Omental fat pad (tissue), 4 donors: Measurements from ENCODE around the gene ZNF787. TPM values are rescaled to one million over a fixed set of nuclear protein-coding genes. Genes with fewer than 3 reads are reported as not detected.
A peak's percentile ranks its signal among the peaks of the same experiment; 100 is the strongest.

Experiments
- ATAC-seq: fragments of 150-250 bp; one replicate; pipeline ENCODE4 v1.9.1; 2016; ENCODE audit warnings: mild to moderate bottlenecking, moderate library complexity; ENCODE audit not compliant: low FRiP score
- DNase-seq: peaks from one replicate; pipeline ENCODE4 v3.0.0-alpha.2; 2019; ENCODE audit warnings: low spot score
- total RNA-seq, 4 donors: library from RNA; depleted of rRNA; stranded (reverse); fragments of >200 nt; gene quantifications; one replicate each; pipeline ENCODE4 v1.1.0, GENCODE V29; 2016
- TF ChIP-seq, protein P1 (sequence below), 3 donors: fragments of 450-650 bp; IDR thresholded peaks; one replicate each; pipeline ENCODE4 v1.5.1; 2016 to 2017; ENCODE audit warnings: antibody characterized with exemption in 3 of 3, mild to moderate bottlenecking in 3 of 3, moderate library complexity in 2 of 3

ZNF787 gene
- total RNA-seq, 4 donors from 2014 or later, result 10.9 to 18.6 (median 12.0) TPM

DNA sequence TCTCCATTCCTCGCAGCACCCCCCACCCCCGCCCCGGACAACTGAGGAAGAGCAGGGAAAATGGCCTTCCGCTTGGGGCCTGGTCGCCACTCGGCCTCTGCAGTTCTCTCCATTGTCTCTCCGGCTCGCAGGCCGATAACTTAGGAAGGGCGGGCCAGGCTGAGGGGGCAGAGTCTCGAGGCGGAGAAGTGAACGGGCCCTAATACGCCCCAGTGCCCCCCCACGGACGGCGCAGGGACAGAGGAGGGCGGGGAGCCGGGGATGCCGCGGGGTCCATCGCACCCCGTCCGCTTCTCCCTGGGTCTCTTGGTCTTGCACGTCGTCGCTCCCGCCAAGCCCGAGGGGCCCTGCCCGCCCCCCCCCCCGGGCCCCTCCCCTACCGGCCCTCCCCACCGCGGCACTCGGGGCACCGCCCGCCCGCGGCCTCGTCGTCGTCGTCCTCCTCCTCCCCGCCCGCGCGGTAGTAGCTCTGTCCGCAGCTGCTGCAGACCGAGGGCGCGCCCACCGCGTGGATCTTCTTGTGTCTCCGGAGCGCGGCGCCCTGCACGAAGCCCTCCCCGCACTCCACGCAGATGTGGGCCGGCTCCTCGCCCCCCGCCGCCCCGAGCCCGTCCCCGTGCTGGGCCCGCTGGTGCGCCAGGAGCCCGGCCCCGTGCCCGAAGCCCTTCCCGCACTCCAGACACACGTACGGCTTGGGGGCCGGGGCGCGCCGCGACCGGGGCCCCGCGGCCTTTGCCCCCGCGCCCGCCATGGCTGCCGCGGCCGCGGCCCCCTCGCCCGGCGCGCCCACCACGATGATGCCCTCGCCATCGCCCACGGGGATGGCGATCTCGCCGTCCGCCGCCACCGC lies 33.2 kb downstream of the ZNF787 start:
- DNase-seq (no peak), ATAC-seq (no peak)
- TF ChIP-seq, protein P1, sequence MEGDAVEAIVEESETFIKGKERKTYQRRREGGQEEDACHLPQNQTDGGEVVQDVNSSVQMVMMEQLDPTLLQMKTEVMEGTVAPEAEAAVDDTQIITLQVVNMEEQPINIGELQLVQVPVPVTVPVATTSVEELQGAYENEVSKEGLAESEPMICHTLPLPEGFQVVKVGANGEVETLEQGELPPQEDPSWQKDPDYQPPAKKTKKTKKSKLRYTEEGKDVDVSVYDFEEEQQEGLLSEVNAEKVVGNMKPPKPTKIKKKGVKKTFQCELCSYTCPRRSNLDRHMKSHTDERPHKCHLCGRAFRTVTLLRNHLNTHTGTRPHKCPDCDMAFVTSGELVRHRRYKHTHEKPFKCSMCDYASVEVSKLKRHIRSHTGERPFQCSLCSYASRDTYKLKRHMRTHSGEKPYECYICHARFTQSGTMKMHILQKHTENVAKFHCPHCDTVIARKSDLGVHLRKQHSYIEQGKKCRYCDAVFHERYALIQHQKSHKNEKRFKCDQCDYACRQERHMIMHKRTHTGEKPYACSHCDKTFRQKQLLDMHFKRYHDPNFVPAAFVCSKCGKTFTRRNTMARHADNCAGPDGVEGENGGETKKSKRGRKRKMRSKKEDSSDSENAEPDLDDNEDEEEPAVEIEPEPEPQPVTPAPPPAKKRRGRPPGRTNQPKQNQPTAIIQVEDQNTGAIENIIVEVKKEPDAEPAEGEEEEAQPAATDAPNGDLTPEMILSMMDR (IDR thresholded peaks at IDR 0.05), result no peak

GRCh38 chr19:56086671-56087430 lies 34.2 kb downstream of the ZNF787 start:
- TF ChIP-seq, protein P1 (IDR thresholded peaks at IDR 0.05), result no peak
- DNase-seq (no peak), ATAC-seq (no peak)

DNA sequence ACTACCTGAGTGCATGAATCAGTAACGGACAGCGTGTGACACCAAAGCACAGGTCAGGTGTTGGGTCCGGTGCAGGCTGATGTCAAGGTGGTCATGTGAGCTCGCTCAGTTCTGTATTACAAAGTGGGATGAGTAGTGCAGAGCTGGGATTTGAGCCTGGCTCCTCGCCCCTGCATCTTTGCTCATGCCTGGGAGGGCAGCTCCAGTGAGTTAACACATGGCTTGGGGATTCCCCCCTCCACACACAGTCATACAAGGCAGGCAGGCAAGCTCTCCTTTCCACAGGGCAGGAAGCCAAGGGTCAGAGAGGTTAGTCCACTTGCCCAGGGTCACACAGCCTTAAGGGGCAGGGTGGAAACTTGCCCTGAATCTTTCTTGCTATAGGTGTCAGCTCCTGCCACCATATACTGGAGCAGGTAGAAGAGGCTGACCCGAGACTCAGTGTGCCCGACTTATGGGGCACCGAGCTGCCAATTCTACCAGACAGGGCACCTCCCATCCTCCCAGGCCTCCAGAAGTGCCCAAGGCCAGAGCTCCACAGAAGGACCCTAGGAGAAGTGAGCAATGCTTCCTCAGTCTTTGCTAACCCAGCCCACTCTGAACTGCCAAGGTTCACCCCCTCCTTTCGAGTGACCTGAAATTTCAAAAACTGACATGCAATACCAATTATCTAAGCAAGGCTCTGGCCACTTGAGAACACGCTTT lies 35.4 kb downstream of the ZNF787 start:
- DNase-seq (no peak), ATAC-seq (no peak)
- TF ChIP-seq, protein P1 (IDR thresholded peaks at IDR 0.05), result no peak

- DNase-seq (no peak), ATAC-seq (no peak)
- TF ChIP-seq, protein P1 (IDR thresholded peaks at IDR 0.05), result no peak
Measured at GRCh38 chr19:56084835-56085536, 36.1 kb downstream of the ZNF787 start.

DNA sequence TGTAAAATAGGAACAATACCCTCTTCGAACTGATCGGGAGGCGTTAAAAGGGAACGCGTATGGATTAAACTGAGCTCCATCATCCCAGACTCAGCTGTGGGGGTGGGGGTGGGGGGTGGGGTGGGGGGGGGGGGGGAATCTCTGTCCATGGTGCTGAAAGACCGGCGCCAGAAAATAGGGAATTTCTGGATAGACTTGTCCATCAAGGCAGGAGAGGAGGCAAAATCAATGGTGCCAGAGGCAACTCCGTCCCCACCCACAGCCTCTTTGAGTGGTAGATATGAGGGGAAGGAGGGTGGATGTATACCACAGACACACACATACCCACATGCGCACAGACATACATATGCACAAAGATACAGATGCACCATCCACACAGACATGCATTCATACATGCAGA lies 37.4 kb downstream of the ZNF787 start:
- DNase-seq (no peak), ATAC-seq (no peak)
- TF ChIP-seq, protein P1 (IDR thresholded peaks at IDR 0.05), result no peak

GRCh38 chr19:56080669-56081401 lies 40.3 kb downstream of the ZNF787 start:
- ATAC-seq (peak; percentile 28), DNase-seq (peak; percentile 79)
- TF ChIP-seq, protein P1 (IDR thresholded peaks at IDR 0.05), result peak in 1 of 3 donors; percentile 43
